ENCODE data around the gene ASB11.

ASB11 gene

DNA sequence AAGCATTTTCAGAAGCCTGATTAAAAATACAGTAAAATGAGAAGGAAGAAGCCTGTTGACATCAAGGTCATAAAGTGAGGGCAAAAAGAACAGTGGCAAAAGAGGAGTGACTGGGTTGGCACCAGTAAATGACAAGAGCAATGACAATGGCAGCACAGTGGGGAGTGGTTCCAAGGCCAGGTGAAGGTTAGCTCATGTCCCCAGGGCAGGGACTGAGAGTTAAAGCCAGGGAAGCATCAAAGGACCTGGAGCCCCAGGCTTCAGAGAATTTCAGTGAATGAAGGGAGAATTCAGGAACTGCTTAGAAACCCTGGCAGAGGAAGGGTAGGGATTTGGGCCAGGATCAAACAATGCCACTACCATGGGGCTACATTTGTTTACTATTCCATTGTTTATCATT, 28.7 kb upstream of the ASB11 start:
- TF ChIP-seq CTCF (conservative IDR thresholded peaks at IDR 0.05) = no peak
- no peak overlapping the region for H3K27ac ChIP-seq

GRCh38 chrX:15343075-15343476, 27.6 kb upstream of the ASB11 start:
- no peak for TF ChIP-seq CTCF (conservative IDR thresholded peaks at IDR 0.05)
- 0 out of 2 replicates have a peak overlapping the region, but pooled peaks have one; percentile 5 for H3K27ac ChIP-seq

DNA sequence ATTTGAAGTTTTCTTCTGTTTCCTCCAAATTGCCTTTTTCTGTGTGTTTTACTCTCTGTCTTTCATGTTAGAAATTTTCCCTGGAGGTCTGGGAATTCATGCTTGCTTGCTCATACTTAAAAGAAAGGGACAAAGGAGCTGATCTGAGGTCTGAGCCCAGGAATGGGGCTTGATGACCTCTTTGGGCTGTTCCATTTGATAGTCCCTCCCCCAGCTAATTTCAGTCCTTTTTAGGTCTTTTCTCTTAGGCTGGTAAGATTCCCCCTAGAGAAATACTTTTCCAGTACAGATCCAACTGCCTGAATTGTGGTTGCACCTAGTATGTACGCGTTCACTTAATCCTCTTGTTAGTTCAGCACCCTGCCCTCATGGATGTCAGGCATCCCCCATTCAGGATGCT, 25.4 kb upstream of the ASB11 start:
- TF ChIP-seq CTCF (conservative IDR thresholded peaks at IDR 0.05) = no peak

GRCh38 chrX:15336023-15336413, 20.6 kb upstream of the ASB11 start:
- TF ChIP-seq CTCF (conservative IDR thresholded peaks at IDR 0.05) = no peak
- peak overlapping the region; percentile 84 for H3K27ac ChIP-seq

More for the DNA sequence above, 25.4 kb upstream of the ASB11 start:
- H3K27ac ChIP-seq = no peak overlapping the region

DNA sequence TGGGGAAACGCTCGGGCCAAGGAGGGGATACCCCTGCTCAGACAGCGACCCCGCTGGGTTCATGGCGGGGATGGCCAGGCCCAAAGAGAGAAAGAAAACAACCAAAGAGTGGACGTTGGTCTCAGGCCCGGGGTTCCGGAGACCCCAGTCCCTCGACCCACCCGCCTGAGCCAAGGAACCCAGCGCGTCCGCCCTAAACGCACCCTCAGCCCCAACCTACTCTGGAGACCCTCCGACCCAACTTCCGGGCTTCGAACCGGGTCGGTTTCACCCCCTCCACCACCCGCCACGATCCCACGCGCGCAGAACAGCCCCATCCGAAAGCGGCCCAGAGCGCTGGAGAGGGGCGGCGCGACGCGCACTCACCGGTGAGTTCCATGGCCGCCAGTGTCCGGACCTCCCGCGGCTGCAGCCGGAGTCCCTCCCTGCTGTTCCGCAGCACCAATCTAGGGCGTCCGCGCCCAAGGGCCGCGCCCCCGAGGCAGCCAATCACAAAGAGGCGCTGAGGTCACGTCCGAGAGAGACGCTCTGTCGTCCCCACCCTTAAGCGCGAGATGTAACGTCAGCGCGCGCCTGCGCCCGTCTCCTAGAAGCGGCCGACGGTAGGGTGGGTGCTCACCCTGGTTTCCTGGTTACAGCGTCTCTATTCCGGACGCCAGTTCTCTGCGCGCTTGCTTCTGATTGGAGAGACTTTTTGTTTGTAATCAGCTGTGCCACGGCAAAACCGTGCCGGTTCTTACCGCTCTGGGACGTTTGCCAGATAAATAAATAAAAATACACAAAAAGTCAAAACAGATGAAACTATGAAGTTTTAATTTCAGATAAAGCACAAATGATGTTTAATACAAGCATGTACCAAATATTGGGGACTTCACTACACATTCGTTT, 19.9 kb upstream of the ASB11 start, which contains the start of gene PIGA:
Gene PIGA (minus strand): TSS at position 389 of the 888 bp plus-strand sequence. CDS start 3,593 bp downstream, outside the sequence.
- no peak for TF ChIP-seq CTCF (conservative IDR thresholded peaks at IDR 0.05)
- peak within 1 kb of the TSS; percentile 84 for H3K27ac ChIP-seq

DNA sequence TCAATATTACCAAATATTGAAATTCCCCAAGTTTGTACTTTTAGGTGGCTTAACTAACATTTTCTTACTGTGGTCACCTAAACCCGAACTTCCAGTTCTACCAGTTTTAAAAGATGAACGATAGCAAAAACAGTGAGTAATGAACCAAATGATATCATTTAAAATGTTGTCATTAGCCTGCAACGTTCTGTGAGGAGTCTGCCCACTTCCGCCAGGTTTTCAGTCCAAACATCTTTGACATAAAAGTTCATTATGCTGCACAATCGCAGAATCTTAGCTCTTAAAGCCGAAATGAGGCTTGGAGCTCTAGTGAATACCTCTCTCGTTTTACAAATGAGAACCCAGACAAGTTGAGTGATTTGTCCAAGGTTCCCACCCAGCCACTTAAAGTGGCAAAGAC, 19.1 kb upstream of the ASB11 start:
- H3K27ac ChIP-seq = peak overlapping the region; percentile 84
- TF ChIP-seq CTCF (conservative IDR thresholded peaks at IDR 0.05) = no peak

DNA sequence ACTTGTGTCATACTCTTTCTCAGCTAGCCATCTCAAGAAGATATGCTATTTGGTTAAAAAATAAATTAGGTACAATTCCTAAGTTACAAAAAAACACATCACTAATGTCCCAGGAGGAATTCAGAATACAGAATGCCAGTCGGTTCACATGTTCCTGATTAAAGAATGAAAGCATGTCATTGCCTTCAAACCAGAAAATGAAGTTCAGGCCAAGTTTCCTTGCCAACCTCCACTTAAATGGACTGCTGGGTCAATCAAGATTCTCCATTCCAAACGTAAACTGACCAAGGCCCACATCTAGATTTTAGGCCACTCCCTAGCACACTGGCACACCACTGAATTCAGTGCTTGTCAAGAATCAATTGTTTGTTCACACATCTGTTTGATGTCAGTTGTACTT, 13.4 kb upstream of the ASB11 start:
- TF ChIP-seq CTCF (conservative IDR thresholded peaks at IDR 0.05) = no peak
- no peak overlapping the region for H3K27ac ChIP-seq
